Keratinocyte (primary cell): ENCODE measurements around the gene CEP78. TPM values are rescaled to one million over a fixed set of nuclear protein-coding genes. Genes with fewer than 3 reads are reported as not detected.

Source experiments
- DNase-seq: peaks from one replicate; pipeline ENCODE4 v3.0.0-alpha.2; 2011; ENCODE audit warnings: low read depth, missing footprints, low spot score
- FAIRE-seq: peaks from 2 replicates; lab custom pipeline; 2011; peaks lifted over from hg19 to GRCh38; lab: Jason Lieb, UNC
- H2AFZ ChIP-seq: 2 replicates; pipeline ENCODE4 v1.6.0; 2012; ENCODE audit warnings: low read length, control low read depth, inconsistent platforms; ENCODE audit not compliant: control insufficient read depth
- H3K27ac ChIP-seq: 2 replicates; pipeline ENCODE4 v1.5.1; 2011; ENCODE audit warnings: low read length; ENCODE audit not compliant: control insufficient read depth, insufficient read depth
- H3K27me3 ChIP-seq: 3 replicates; pipeline ENCODE4 v1.6.0; 2011; ENCODE audit warnings: low read length; ENCODE audit not compliant: control insufficient read depth, insufficient read depth; ENCODE audit errors: extremely low read depth
- H3K36me3 ChIP-seq, 2 experiments: 2 replicates in 1 of 2; 3 replicates in 1 of 2; pipeline ENCODE4 v1.5.1; 2011; ENCODE audit warnings: low read length in 2 of 2, mild to moderate bottlenecking in 1 of 2; ENCODE audit not compliant: control insufficient read depth in 2 of 2, insufficient read depth in 2 of 2; ENCODE audit errors: extremely low read depth in 1 of 2
- H3K4me1 ChIP-seq: 3 replicates; pipeline ENCODE4 v1.5.1; 2011; ENCODE audit warnings: low read length; ENCODE audit not compliant: control insufficient read depth, insufficient read depth; ENCODE audit errors: extremely low read depth
- H3K4me2 ChIP-seq: 3 replicates; pipeline ENCODE4 v1.6.0; 2011; ENCODE audit warnings: low read depth, low read length; ENCODE audit not compliant: control insufficient read depth, insufficient read depth; ENCODE audit errors: extremely low read depth
- H3K4me3 ChIP-seq, 3 experiments: fragments of 200-600 bp in 1 of 3; sonication (generic) in 1 of 3; 2 replicates in 2 of 3; 3 replicates in 1 of 3; pipeline ENCODE4 v1.5.1; 2011 to 2016; ENCODE audit warnings: low read length in 3 of 3, mild to moderate bottlenecking in 3 of 3, control low read depth in 2 of 3, inconsistent platforms in 1 of 3, low read depth in 1 of 3, mixed read lengths in 1 of 3, mixed run types in 1 of 3, moderate library complexity in 1 of 3; ENCODE audit not compliant: control insufficient read depth in 2 of 3, insufficient read depth in 2 of 3; ENCODE audit errors: extremely low read depth in 1 of 3
- H3K79me2 ChIP-seq: 2 replicates; pipeline ENCODE4 v1.6.0; 2012; ENCODE audit warnings: low read length; ENCODE audit not compliant: control insufficient read depth, insufficient read depth
- H3K9ac ChIP-seq: 3 replicates; pipeline ENCODE4 v1.6.0; 2011; ENCODE audit warnings: low read length; ENCODE audit not compliant: control insufficient read depth, insufficient read depth; ENCODE audit errors: extremely low read depth
- H3K9me1 ChIP-seq: 3 replicates; pipeline ENCODE4 v1.6.0; 2011; ENCODE audit warnings: low read length; ENCODE audit not compliant: control insufficient read depth, insufficient read depth; ENCODE audit errors: extremely low read depth
- H3K9me3 ChIP-seq: 2 replicates; pipeline ENCODE4 v1.5.1; 2012; ENCODE audit warnings: low read depth, low read length; ENCODE audit not compliant: control insufficient read depth
- H4K20me1 ChIP-seq: 3 replicates; pipeline ENCODE4 v1.6.0; 2011; ENCODE audit warnings: low read length; ENCODE audit not compliant: control insufficient read depth, insufficient read depth; ENCODE audit errors: extremely low read depth
- CTCF ChIP-seq, 3 experiments: IDR thresholded peaks in 1 of 3; conservative IDR thresholded peaks in 1 of 3; optimal IDR thresholded peaks in 1 of 3; 2 replicates in 2 of 3; 3 replicates in 1 of 3; pipeline versions ENCODE3 to v1.5.1; 2011; ENCODE audit warnings: low read length in 3 of 3, mild to moderate bottlenecking in 3 of 3, moderate library complexity in 2 of 3, control low read depth in 1 of 3, inconsistent platforms in 1 of 3; ENCODE audit not compliant: insufficient read depth in 2 of 3; ENCODE audit errors: extremely low read depth in 1 of 3
- EZH2 ChIP-seq: IDR thresholded peaks from one replicate; pipeline ENCODE4 v1.6.1; 2012; ENCODE audit warnings: inconsistent platforms, mild to moderate bottlenecking, low read length, moderate library complexity
- dilution Hi-C: fragments of 300-500 bp; cut with MboI; formaldehyde crosslinking; loops from one replicate; pipeline ENCODE4 v1.7.0; 2020; ENCODE audit warnings: low sequenced_read_pairs; ENCODE audit not compliant: extremely low pct_ligation_motif_present
- polyA plus RNA-seq, 5 experiments: library from polyadenylated mRNA; depleted of rRNA in 3 of 5; stranded (reverse) in 3 of 5; stranded (forward) in 1 of 5; unstranded in 1 of 5; fragments of >200 nt; gene quantifications; 1 replicate in 1 of 5; 2 replicates in 3 of 5; 3 replicates in 1 of 5; pipeline versions ENCODE4 v1.2.1 to v1.2.3, GENCODE V29; 2011 to 2012; ENCODE audit warnings: missing spikeins in 2 of 5, low read depth in 1 of 5, low replicate concordance in 1 of 5

The CEP78 gene
- polyA plus RNA-seq, 1 donor (not counting 4 experiments of a cell fraction or from before 2014, with no cell fraction given), result 13.2 TPM

- TF ChIP-seq CTCF (optimal IDR thresholded peaks at IDR 0.05 in 1 of 3, IDR thresholded peaks at IDR 0.05 in 1 of 3, conservative IDR thresholded peaks at IDR 0.05 in 1 of 3; ENCODE audit: extremely low read depth in 1 of 3, insufficient read depth in 2 of 3, low read length in 3 of 3) (no peak), EZH2 (no peak)
- Histone ChIP-seq H2AFZ (no peak overlapping the region), H3K4me1 (no peaks in the 10 kb centered on the region), H3K9ac (no peak overlapping the region), H3K9me3 (no peaks in the 10 kb centered on the region), H3K27ac (no peak overlapping the region), H3K36me3 (no peaks in the 10 kb centered on the region), H4K20me1 (no peaks in the 10 kb centered on the region), H3K4me2 (no peak overlapping the region), H3K4me3 (no peak overlapping the region), H3K9me1 (no peaks in the 10 kb centered on the region), H3K27me3 (no peaks in the 10 kb centered on the region), H3K79me2 (no peaks in the 10 kb centered on the region)
- FAIRE-seq, result no peak
- dilution Hi-C loops, result no loop called here
- DNase-seq, result no peak
Observed at GRCh38 chr9:78210841-78211301, 25.0 kb upstream of the CEP78 start.

GRCh38 chr9:78212868-78213267, 23.0 kb upstream of the CEP78 start:
- FAIRE-seq (no peak), DNase-seq (no peak)
- no peak overlapping the region for H3K4me3 ChIP-seq
- H2AFZ ChIP-seq, result no peak overlapping the region
- H3K27ac ChIP-seq, result no peak overlapping the region
- no peaks in the 10 kb centered on the region for H4K20me1 ChIP-seq
- H3K9me3 ChIP-seq, result no peaks in the 10 kb centered on the region
- TF ChIP-seq EZH2 (no peak), CTCF (optimal IDR thresholded peaks at IDR 0.05 in 1 of 3, IDR thresholded peaks at IDR 0.05 in 1 of 3, conservative IDR thresholded peaks at IDR 0.05 in 1 of 3; ENCODE audit: extremely low read depth in 1 of 3, insufficient read depth in 2 of 3, low read length in 3 of 3) (no peak)
- no peaks in the 10 kb centered on the region for H3K36me3 ChIP-seq
- H3K4me2 ChIP-seq, result no peak overlapping the region
- no peaks in the 10 kb centered on the region for H3K9me1 ChIP-seq
- no peak overlapping the region for H3K9ac ChIP-seq
- H3K4me1 ChIP-seq, result no peaks in the 10 kb centered on the region
- dilution Hi-C loops, result no loop called here
- H3K79me2 ChIP-seq, result no peaks in the 10 kb centered on the region
- H3K27me3 ChIP-seq, result no peaks in the 10 kb centered on the region
